ENCODE data around the gene TAPT1. TPM values are rescaled to one million over a fixed set of nuclear protein-coding genes. Genes with fewer than 3 reads are reported as not detected.
A peak's percentile ranks its signal among the peaks of the same experiment; 100 is the strongest.
"Not testable (repeated sequence)": the region's sequence is repeated elsewhere in the genome, so short reads cannot be mapped to it uniquely, and the experiment has no call there.

Gene TAPT1, protein sequence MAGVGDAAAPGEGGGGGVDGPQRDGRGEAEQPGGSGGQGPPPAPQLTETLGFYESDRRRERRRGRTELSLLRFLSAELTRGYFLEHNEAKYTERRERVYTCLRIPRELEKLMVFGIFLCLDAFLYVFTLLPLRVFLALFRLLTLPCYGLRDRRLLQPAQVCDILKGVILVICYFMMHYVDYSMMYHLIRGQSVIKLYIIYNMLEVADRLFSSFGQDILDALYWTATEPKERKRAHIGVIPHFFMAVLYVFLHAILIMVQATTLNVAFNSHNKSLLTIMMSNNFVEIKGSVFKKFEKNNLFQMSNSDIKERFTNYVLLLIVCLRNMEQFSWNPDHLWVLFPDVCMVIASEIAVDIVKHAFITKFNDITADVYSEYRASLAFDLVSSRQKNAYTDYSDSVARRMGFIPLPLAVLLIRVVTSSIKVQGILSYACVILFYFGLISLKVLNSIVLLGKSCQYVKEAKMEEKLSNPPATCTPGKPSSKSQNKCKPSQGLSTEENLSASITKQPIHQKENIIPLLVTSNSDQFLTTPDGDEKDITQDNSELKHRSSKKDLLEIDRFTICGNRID
- 10 to 100 TPM; 35.6 TPM for total RNA-seq

GRCh38 chr4:16225863-16226815 lies at the start of gene TAPT1:
TSS of gene TAPT1 (minus strand) at chr4:16226471. CDS start at chr4:16226457, 14 bp downstream.
- no peaks in the 10 kb centered on the region for H3K27me3 Mint-ChIP-seq
- POLR2A ChIA-PET: interaction anchor here (0.7 to 1.3 kb wide), 2 partner anchors 8 to 1585 kb away, joined by 3 to 5 read pairs; no protein-coding TSS in a partner anchor
- H3K4me3 Mint-ChIP-seq: peak within 1 kb of the TSS; percentile 94
- DNase-seq: peak; percentile 87
- CTCF ChIA-PET: interaction anchor here (0.5 to 1.5 kb wide), 2 partner anchors 38 to 256 kb away, joined by 5 to 6 read pairs; no protein-coding TSS in a partner anchor
- peaks cover 13% of the 10 kb centered on the region for H3K36me3 Mint-ChIP-seq
- H3K27ac Mint-ChIP-seq: peak within 1 kb of the TSS; percentile 96
- no peaks in the 10 kb centered on the region for H3K9me3 Mint-ChIP-seq
- H3K4me1 Mint-ChIP-seq (ENCODE audit: low read depth): peaks cover 60% of the 10 kb centered on the region
- intact Hi-C loops (cut with micrococcal nuclease): loop anchor here (1.0 to 10.0 kb wide), 6 partner anchors 9 to 1586 kb away; partner anchors contain the start of genes DCAF16, FBXL5 and NCAPG

- ChIA-PET POLR2A (no interaction called here), CTCF (no interaction called here)
- Mint-ChIP-seq H3K36me3 (peaks cover under 1% of the 10 kb centered on the region), H3K27ac (no peak overlapping the region), H3K27me3 (peaks cover 6% of the 10 kb centered on the region), H3K4me3 (no peak overlapping the region), H3K4me1 (ENCODE audit: low read depth) (peaks cover 2% of the 10 kb centered on the region), H3K9me3 (peaks cover 3% of the 10 kb centered on the region)
- no peak for DNase-seq
- intact Hi-C loops (cut with micrococcal nuclease): no loop called here
Measured at GRCh38 chr4:16271411-16271810, 45.1 kb upstream of the TAPT1 start.

- Mint-ChIP-seq H3K36me3 (no peaks in the 10 kb centered on the region), H3K27ac (no peak overlapping the region), H3K27me3 (peaks cover 2% of the 10 kb centered on the region), H3K9me3 (no peaks in the 10 kb centered on the region), H3K4me3 (no peak overlapping the region), H3K4me1 (ENCODE audit: low read depth) (peaks cover 2% of the 10 kb centered on the region)
- ChIA-PET CTCF (no interaction called here), POLR2A (no interaction called here)
- no peak for DNase-seq
- intact Hi-C loops (cut with micrococcal nuclease): no loop called here
Measured at GRCh38 chr4:16270454-16271328, 44.4 kb upstream of the TAPT1 start.

- H3K4me3 Mint-ChIP-seq; POLR2A ChIA-PET; H3K4me1 Mint-ChIP-seq (ENCODE audit: low read depth); H3K36me3 Mint-ChIP-seq; H3K27me3 Mint-ChIP-seq; H3K9me3 Mint-ChIP-seq; DNase-seq; H3K27ac Mint-ChIP-seq; CTCF ChIA-PET: not testable (repeated sequence)
- intact Hi-C loops (cut with micrococcal nuclease): loop anchor here (10.0 kb wide), 1 partner anchor 465 kb away; no protein-coding TSS in a partner anchor
Measured at GRCh38 chr4:16269742-16270453, 43.6 kb upstream of the TAPT1 start.

DNA sequence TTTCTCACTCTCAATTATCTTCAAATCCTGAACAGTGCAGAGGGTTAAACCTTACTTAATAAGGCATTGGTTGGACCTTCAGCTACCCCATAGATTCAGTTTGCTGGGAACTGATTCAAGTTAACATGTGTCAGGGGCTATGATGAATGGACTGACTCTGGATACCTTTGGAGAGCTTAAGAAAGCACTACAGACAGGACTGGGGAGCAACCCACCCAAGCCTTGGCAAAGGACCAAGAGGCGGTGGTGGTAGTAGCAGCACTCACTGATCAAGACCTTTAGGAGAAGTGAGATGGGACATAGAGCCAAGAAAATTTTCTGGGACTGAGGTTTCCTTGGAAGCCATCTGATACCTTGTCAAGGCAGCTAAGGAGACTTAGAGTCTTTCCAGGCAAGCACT lies 43.0 kb upstream of the TAPT1 start:
- no peaks in the 10 kb centered on the region for H3K36me3 Mint-ChIP-seq
- CTCF ChIA-PET: no interaction called here
- H3K4me3 Mint-ChIP-seq: no peak overlapping the region
- no peak overlapping the region for H3K27ac Mint-ChIP-seq
- no peaks in the 10 kb centered on the region for H3K27me3 Mint-ChIP-seq
- POLR2A ChIA-PET: no interaction called here
- intact Hi-C loops (cut with micrococcal nuclease): loop anchor here (10.0 kb wide), 1 partner anchor 464 kb away; no protein-coding TSS in a partner anchor
- H3K4me1 Mint-ChIP-seq (ENCODE audit: low read depth): peaks cover 4% of the 10 kb centered on the region
- no peaks in the 10 kb centered on the region for H3K9me3 Mint-ChIP-seq
- no peak for DNase-seq

DNA sequence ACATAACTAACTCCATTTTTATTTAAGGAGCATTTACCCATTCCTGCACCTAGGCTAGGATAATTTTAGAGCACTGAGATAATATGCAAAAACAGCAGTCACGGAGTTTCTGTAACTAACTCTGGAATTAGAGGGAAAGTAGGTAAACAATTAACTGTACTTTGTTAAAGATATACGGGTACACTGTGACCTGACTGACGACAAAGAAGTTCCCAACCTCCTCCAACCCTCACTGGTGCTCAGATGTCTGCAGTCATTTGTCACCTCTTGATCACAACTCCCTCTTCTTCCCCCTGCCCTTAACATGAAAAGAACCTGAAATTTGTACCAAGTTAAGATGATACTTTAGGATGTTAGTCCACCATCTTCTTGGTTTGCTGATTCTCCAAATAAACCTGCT lies 42.0 kb upstream of the TAPT1 start:
- ChIA-PET CTCF (no interaction called here), POLR2A (no interaction called here)
- Mint-ChIP-seq H3K27ac (no peak overlapping the region), H3K36me3 (no peaks in the 10 kb centered on the region), H3K27me3 (no peaks in the 10 kb centered on the region), H3K9me3 (no peaks in the 10 kb centered on the region), H3K4me1 (ENCODE audit: low read depth) (peaks cover 4% of the 10 kb centered on the region), H3K4me3 (no peak overlapping the region)
- DNase-seq: no peak
- intact Hi-C loops (cut with micrococcal nuclease): loop anchor here (10.0 kb wide), 1 partner anchor 463 kb away; no protein-coding TSS in a partner anchor

- no peaks in the 10 kb centered on the region for H3K36me3 Mint-ChIP-seq
- intact Hi-C loops (cut with micrococcal nuclease): loop anchor here (10.0 kb wide), 1 partner anchor 463 kb away; no protein-coding TSS in a partner anchor
- no peak for DNase-seq
Measured at GRCh38 chr4:16267639-16268038, 41.4 kb upstream of the TAPT1 start.

GRCh38 chr4:16265820-16266219 lies 39.5 kb upstream of the TAPT1 start:
- intact Hi-C loops (cut with micrococcal nuclease): loop anchor here (2.0 to 10.0 kb wide), 3 partner anchors 61 to 461 kb away; partner anchors contain the start of gene FGFBP2
- ChIA-PET POLR2A (no interaction called here), CTCF (interaction anchor here (1.6 to 6.1 kb wide), 9 partner anchors 60 to 460 kb away, joined by 3 to 80 read pairs (median 12); no protein-coding TSS in a partner anchor)
- peaks cover 19% of the 10 kb centered on the region for H3K4me1 Mint-ChIP-seq (ENCODE audit: low read depth)
- H3K36me3 Mint-ChIP-seq: no peaks in the 10 kb centered on the region
- H3K4me3 Mint-ChIP-seq: no peak overlapping the region
- no peaks in the 10 kb centered on the region for H3K27me3 Mint-ChIP-seq
- H3K9me3 Mint-ChIP-seq: no peaks in the 10 kb centered on the region
- H3K27ac Mint-ChIP-seq: no peak overlapping the region
- no peak for DNase-seq

More at GRCh38 chr4:16267639-16268038, 41.4 kb upstream of the TAPT1 start:
- H3K4me3 Mint-ChIP-seq: no peak overlapping the region
- H3K9me3 Mint-ChIP-seq: no peaks in the 10 kb centered on the region
- CTCF ChIA-PET: interaction anchor here (1.8 to 6.1 kb wide), 2 partner anchors 239 to 461 kb away, joined by 7 to 80 read pairs; no protein-coding TSS in a partner anchor
- no peaks in the 10 kb centered on the region for H3K27me3 Mint-ChIP-seq
- no peak overlapping the region for H3K27ac Mint-ChIP-seq
- H3K4me1 Mint-ChIP-seq (ENCODE audit: low read depth): peaks cover 6% of the 10 kb centered on the region
- POLR2A ChIA-PET: no interaction called here

GRCh38 chr4:16264798-16265197 lies 38.5 kb upstream of the TAPT1 start:
- intact Hi-C loops (cut with micrococcal nuclease): loop anchor here (1.0 to 10.0 kb wide), 5 partner anchors 60 to 460 kb away; partner anchors contain the start of gene FGFBP2
- H3K4me1 Mint-ChIP-seq (ENCODE audit: low read depth): peaks cover 25% of the 10 kb centered on the region
- POLR2A ChIA-PET: no interaction called here

GRCh38 chr4:16263056-16263455 lies 36.8 kb upstream of the TAPT1 start:
- Mint-ChIP-seq H3K36me3 (peaks cover 1% of the 10 kb centered on the region), H3K9me3 (no peaks in the 10 kb centered on the region), H3K4me1 (ENCODE audit: low read depth) (peaks cover 33% of the 10 kb centered on the region), H3K27ac (no peak overlapping the region), H3K27me3 (no peaks in the 10 kb centered on the region), H3K4me3 (no peak overlapping the region)
- no peak for DNase-seq
- intact Hi-C loops (cut with micrococcal nuclease): loop anchor here (5.0 to 10.0 kb wide), 2 partner anchors 381 to 458 kb away; no protein-coding TSS in a partner anchor
- ChIA-PET POLR2A (no interaction called here), CTCF (interaction anchor here (2.2 to 6.1 kb wide), 2 partner anchors 44 to 235 kb away, joined by 10 to 80 read pairs; no protein-coding TSS in a partner anchor)

More at GRCh38 chr4:16264798-16265197, 38.5 kb upstream of the TAPT1 start:
- Mint-ChIP-seq H3K36me3 (peaks cover 1% of the 10 kb centered on the region), H3K4me3 (no peak overlapping the region), H3K9me3 (no peaks in the 10 kb centered on the region), H3K27ac (no peak overlapping the region), H3K27me3 (no peaks in the 10 kb centered on the region)
- CTCF ChIA-PET: interaction anchor here (0.7 to 6.1 kb wide), 31 partner anchors 13 to 459 kb away, joined by 3 to 80 read pairs (median 4); partner anchors contain the start of gene FGFBP2
- no peak for DNase-seq
